Measurements from ENCODE around the gene LZTS2.

Gene LZTS2

GRCh38 chr10:101014966-101015581, 15.5 kb downstream of the LZTS2 start:
- no peak for DNase-seq

DNA sequence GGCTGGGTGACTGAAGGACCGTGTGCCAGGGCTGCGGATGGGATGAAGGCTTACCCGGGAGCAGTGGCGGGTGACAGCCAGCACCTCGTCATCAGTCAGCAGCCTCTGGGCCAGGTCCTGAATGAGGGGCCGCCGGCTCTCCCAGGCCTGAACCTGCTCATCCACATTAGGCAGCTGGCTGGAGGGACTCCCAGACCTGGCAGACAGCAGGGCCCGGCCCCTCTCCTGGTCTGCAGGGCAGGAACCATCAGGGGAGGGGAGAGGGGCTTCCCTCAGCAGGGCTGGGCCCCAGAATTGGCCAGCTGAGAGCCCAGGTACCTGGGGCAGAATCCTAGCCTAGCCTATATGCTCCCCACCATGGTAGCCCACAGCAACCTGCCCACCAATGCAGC, 16.0 kb downstream of the LZTS2 start:
- no peak for DNase-seq

- no peak for DNase-seq
Measured at GRCh38 chr10:101016814-101017213, 17.2 kb downstream of the LZTS2 start.

DNA sequence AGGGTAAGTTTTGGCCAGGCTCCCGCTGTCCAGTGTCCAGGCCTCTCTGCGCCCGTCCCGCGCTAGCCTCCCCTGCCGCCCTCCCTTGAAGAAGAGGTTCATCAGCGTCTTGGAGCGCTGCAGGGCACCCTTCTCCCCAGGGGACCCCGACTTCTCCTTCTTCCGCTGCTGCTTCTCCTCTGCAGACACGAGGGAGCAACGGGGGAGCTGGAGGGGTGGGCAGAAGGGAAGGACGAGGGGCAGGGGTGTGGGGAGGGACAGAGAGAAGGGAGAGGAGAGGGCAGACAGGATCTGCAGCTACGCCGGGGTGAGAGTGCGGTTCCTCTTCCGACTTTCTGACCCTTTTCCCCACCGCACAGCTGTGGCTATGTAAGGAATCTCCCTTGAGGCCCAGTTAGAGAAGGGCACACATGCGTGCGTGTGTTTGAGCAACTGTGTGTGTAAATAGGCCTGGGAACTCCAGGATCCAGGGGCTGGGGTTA, 18.6 kb downstream of the LZTS2 start:
- DNase-seq, result no peak

GRCh38 chr10:101018600-101019439, 19.2 kb downstream of the LZTS2 start:
- DNase-seq, result peak; percentile 20

DNA sequence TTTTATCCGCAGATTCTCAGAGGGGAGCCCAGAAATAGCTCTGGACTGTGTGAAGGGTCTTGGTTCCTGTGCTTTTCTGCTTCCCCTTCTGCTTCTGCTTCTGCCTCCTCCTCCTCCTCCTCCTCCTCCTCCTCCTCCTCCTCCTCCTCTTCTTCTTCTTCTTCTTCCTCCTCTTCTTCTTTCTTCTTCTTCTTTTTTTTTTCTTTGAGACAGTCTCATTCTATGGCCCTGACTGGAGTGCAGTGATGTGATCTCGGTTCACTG, 19.8 kb downstream of the LZTS2 start:
- DNase-seq, result no peak

DNA sequence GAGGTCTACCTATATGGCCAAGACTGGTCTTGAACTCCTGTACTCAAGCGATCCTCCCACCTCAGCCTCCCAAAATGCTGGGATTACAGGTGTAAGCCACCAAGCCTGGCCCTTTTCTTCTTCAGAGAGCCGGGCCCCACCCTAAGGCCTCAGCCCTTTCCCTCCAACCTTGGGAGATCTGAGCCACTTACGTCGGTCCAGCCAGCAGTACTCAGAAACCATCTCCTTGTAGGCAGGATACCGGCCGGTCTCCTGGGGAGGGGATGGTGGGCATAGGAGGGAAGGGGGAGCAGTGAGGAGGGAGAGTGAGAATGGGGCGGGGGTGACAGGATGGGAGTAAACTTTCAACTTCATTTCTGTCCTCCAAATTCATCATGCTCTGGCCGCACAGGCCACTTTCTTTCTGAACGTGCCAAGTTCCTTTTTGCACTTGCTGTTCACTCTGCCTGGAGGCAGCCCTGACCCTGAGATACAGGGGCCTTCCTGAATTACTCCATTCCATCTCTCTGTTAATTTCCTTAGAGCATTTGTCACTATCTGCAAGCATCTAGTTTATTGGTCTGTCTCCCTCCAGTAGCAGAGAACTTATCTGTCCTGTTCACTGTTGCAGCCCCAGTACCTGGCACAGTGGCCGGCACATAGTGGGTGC, 20.9 kb downstream of the LZTS2 start:
- DNase-seq, result no peak

DNA sequence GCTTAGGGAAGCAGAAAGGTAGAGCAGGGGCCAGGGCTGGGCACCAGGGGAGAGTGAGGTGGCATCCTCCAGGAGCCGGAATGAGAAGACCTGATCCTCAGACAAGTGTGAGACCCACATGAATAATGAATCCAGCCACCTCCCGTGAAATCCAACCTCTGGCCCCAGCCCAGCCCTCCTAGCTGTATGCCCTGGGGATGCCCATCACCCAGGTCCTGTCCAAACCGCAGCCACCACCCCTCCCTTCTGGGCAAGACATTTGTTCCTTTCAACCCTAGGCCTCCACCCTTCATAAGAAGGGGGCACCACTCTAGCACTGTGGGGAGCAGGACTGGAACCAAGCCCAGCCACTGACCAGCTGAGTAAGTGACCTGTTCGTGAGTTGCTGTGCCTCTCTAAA, 21.6 kb downstream of the LZTS2 start:
- DNase-seq, result no peak

DNA sequence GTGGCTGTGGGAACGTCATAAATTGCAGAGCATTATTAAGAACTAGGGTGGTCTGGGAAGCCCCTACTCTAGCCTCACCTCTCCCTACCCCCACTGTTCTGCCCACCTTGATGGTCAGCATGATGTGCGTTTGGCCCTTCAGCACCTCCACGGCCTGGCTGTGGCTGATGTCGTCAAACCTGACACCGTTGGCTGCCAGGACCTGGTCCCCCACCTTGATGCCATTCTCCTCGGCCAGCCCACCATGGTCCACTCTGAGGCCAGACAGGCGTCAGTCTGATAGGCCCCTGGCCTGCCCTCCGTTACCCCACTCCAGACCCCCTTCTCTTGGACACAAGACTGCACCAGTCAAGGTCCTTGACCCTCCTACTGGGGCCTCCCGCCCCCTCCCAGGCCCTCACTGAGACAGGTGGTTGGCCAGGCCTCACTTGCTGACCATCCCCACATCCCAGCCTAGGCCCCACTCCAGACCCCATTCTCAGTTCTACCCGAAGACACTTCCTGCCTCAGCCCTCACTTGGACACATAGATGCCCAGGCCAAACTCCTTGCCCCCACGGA, 22.2 kb downstream of the LZTS2 start:
- no peak for DNase-seq

- no peak for DNase-seq
Measured at GRCh38 chr10:101022967-101023705, 23.5 kb downstream of the LZTS2 start.

DNA sequence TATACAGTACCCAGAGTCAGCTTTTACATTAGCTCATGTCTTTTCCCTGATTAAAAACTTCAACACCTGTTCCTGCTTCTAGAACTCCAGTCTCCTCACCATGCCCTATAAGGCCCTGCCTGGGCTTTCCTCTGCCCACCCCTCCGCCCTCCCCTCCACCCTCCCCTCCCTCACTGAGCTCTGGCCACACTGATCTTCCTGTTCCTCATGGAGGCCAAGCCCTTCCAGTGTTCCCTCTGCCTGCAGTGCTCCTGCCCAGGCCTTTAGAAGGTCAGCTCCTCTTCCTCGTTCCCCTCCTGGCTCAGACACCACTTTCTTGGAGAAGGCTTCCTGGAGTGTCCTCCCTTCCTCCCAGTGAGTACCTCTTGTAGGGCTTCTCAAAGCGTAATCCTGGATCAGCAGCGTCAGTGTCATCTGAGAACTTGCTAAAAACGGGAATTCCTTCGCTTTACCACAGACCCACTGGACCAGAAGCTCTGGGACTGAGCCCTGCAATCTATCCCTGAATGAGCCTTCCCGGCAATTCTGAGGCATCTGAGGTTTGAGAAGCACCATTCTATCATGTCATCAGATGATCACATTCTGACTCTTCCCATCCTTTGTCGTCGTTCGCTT, 27.6 kb downstream of the LZTS2 start:
- DNase-seq, result no peak

DNA sequence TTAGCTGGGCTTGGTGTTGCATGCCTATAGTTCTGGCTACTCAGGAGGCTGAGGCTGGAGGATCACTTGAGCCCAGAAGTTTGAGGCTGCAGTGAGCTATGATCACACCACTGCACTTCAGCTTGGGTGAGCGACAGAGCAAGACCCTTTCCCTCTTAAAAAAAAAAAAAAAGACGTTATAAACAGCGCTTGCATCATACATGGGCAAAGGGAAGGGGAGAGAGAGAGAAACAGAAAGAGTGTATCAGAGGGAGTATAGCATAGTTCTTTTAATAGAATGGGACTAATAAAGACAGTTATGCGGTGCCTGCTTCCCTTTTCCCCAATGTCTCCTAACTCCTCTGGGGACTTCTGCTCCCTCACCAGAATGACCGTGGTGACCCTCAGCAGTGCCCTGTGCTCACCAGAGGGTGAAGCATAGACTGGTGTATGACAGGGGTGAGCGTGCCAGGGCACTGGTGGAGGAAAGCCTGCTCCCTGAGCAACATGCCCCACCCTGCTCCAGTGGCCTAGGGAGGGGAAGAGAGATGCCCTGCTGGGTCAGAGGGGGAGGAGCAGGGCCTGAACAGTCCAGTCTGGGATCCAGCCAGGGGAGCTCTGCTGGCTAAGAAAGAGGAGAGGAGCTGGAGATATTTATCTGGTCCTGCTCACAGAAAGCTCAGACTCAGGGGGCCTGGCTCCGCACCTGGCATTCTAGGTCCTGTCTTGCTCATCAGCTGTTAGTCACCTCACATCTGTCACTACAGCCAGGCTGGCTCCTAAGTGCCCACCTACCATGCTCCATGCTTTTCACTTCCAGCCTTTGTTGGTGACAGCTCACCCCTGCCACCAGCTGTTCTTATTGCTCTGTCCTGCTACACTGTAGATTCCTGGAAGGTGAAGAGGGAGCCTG, 29.1 kb downstream of the LZTS2 start:
- DNase-seq, result no peak

- no peak for DNase-seq
Measured at GRCh38 chr10:101029520-101030295, 30.1 kb downstream of the LZTS2 start.

- no peak for DNase-seq
Measured at GRCh38 chr10:101030496-101031127, 31.0 kb downstream of the LZTS2 start.

GRCh38 chr10:101031128-101031795, 31.7 kb downstream of the LZTS2 start, which contains the start of the genes PDZD7 and SFXN3:
TSS of gene PDZD7 (minus strand) at chr10:101031129. CDS start at chr10:101030219, 910 bp downstream.
TSS of gene SFXN3 (plus strand) at chr10:101031234. CDS start at chr10:101034695, 3,461 bp downstream.
- peak; percentile 75 for DNase-seq

DNA sequence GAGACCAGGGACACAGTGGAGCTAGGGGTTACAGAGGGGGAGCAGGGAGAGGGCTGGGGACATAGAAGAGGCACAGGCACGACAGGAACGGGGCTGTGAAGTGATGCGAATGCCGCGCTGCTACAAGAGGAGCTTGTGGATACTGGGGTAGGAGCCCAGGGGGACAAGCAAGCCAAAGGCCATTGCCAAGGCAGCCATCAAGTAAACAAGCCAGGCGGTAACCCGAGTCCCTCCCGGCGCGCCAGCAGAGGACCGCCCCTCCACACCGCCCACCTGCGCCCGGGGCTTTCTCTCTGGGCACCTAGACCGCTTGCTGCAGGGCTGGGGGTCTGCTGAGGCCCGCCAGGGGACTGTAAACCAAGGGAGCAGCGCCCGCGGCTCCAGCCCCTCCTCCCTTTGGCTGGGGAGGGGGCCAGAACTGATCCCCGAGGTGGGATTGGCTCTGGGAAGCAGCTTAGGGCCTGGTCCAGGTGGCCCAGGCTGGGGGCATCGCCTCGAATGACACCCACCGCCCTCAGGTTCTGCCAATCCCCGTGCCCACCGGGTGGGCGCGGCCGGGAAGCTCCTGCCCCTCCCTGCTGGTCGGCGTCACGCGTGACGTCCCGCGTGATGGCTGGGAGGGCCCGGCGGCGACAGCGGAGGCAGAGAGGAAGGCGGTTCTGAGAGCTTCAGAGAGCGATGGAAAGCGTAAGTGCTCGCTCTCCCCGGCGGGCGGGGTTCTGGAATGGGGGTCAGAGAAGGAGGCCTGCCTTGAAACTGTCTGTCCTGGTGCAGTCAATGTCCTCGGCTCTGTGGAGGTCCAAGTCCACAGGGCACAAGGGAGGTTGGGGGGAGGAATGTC, 32.4 kb downstream of the LZTS2 start:
- DNase-seq, result peak; percentile 17

- DNase-seq, result no peak
Measured at GRCh38 chr10:101032637-101033224, 33.1 kb downstream of the LZTS2 start.

DNA sequence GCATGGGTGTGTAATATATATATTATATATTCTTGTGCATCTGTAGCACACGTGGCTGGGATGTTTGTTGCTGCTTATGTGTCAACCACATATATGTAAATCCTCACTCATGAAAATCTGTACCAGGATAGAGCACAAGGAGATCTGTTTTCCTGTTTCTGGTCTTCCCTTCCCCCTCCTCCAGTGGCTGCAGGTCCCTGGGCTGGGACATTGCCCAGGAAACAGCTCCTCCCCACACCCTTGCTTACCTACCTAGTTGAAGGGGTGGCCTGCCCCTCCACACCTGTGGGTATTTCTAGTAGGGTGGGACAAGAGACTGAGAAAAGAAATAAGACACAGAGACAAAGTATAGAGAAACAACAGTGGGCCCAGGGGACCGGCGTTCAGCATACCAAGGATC, 33.7 kb downstream of the LZTS2 start:
- no peak for DNase-seq
